ENCODE results near the gene BCAS3. TPM values are rescaled to one million over a fixed set of nuclear protein-coding genes. Genes with fewer than 3 reads are reported as not detected.

The BCAS3 gene
- total RNA-seq, 3 donors from 2014 or later = 21.6 to 33.4 (median 32.1) TPM

GRCh38 chr17:61232871-61233270 lies 555.2 kb downstream of the BCAS3 start:
- DNase-seq (no peak), ATAC-seq (no peak)
- intact Hi-C loops (cut with DNase I, micrococcal nuclease) = no loop called here

GRCh38 chr17:61233991-61234750 lies 556.5 kb downstream of the BCAS3 start:
- Histone ChIP-seq H3K36me3 (ENCODE audit: low read depth) (no peaks in the 10 kb centered on the region), H3K9me3 (no peaks in the 10 kb centered on the region), H3K4me3 (no peak overlapping the region), H3K4me1 (ENCODE audit: low read depth) (peaks cover 12% of the 10 kb centered on the region)
- no peak for TF ChIP-seq CTCF (IDR thresholded peaks at IDR 0.05)
- ATAC-seq (no peak), DNase-seq (no peak)
- intact Hi-C loops (cut with DNase I, micrococcal nuclease) = no loop called here

More at GRCh38 chr17:61232871-61233270, 555.2 kb downstream of the BCAS3 start:
- no peak for TF ChIP-seq CTCF (IDR thresholded peaks at IDR 0.05)
- peaks cover 8% of the 10 kb centered on the region for H3K4me1 ChIP-seq (ENCODE audit: low read depth)
- H3K4me3 ChIP-seq = no peak overlapping the region
- H3K9me3 ChIP-seq = no peaks in the 10 kb centered on the region
- no peaks in the 10 kb centered on the region for H3K36me3 ChIP-seq (ENCODE audit: low read depth)

- intact Hi-C loops (cut with DNase I, micrococcal nuclease) = no loop called here
- H3K36me3 ChIP-seq (ENCODE audit: low read depth) = no peaks in the 10 kb centered on the region
- ATAC-seq (no peak), DNase-seq (no peak)
- no peak overlapping the region for H3K4me3 ChIP-seq
- peaks cover 12% of the 10 kb centered on the region for H3K4me1 ChIP-seq (ENCODE audit: low read depth)
- no peaks in the 10 kb centered on the region for H3K9me3 ChIP-seq
- TF ChIP-seq CTCF (IDR thresholded peaks at IDR 0.05) = no peak
Measured at GRCh38 chr17:61235001-61235826, 557.6 kb downstream of the BCAS3 start.

GRCh38 chr17:61235827-61236197 lies 558.2 kb downstream of the BCAS3 start:
- DNase-seq (no peak), ATAC-seq (peak; percentile 44)
- no peak overlapping the region for H3K4me3 ChIP-seq
- peaks cover 12% of the 10 kb centered on the region for H3K4me1 ChIP-seq (ENCODE audit: low read depth)
- no peak for TF ChIP-seq CTCF (IDR thresholded peaks at IDR 0.05)
- no peaks in the 10 kb centered on the region for H3K9me3 ChIP-seq
- H3K36me3 ChIP-seq (ENCODE audit: low read depth) = no peaks in the 10 kb centered on the region
- intact Hi-C loops (cut with DNase I, micrococcal nuclease) = no loop called here

GRCh38 chr17:61237275-61237674 lies 559.6 kb downstream of the BCAS3 start:
- intact Hi-C loops (cut with DNase I, micrococcal nuclease) = no loop called here
- Histone ChIP-seq H3K4me1 (ENCODE audit: low read depth) (peaks cover 12% of the 10 kb centered on the region), H3K4me3 (no peak overlapping the region), H3K36me3 (ENCODE audit: low read depth) (no peaks in the 10 kb centered on the region), H3K9me3 (no peaks in the 10 kb centered on the region)
- TF ChIP-seq CTCF (IDR thresholded peaks at IDR 0.05) = no peak
- DNase-seq = no peak
- ATAC-seq = no peak

All from mucosa of descending colon (tissue), 3 donors.